Measurements from ENCODE around the gene NPL.

Gene NPL

GRCh38 chr1:182816863-182817262, 27.3 kb downstream of the NPL start:
- DNase-seq (ENCODE audit: low read depth in 2 of 2): no peak

GRCh38 chr1:182817802-182818201, 28.2 kb downstream of the NPL start:
- no peak for DNase-seq (ENCODE audit: low read depth in 2 of 2)

GRCh38 chr1:182823220-182823619, 33.6 kb downstream of the NPL start:
- DNase-seq (ENCODE audit: low read depth in 2 of 2): no peak

GRCh38 chr1:182826892-182827291, 37.3 kb downstream of the NPL start:
- no peak for DNase-seq (ENCODE audit: low read depth in 2 of 2)

- DNase-seq (ENCODE audit: low read depth in 2 of 2): no peak
These were observed 39.8 kb downstream of the NPL start for GRCh38 chr1:182829285-182829932.

- DNase-seq (ENCODE audit: low read depth in 2 of 2): no peak
These were observed 43.7 kb downstream of the NPL start for GRCh38 chr1:182833271-182833670.

- no peak for DNase-seq (ENCODE audit: low read depth in 2 of 2)
These were observed 44.8 kb downstream of the NPL start for GRCh38 chr1:182834326-182834725.

GRCh38 chr1:182835806-182836205, 46.2 kb downstream of the NPL start:
- DNase-seq (ENCODE audit: low read depth in 2 of 2): no peak

GRCh38 chr1:182839209-182840066, 49.9 kb downstream of the NPL start, which contains the start of gene DHX9:
DHX9 (plus strand) TSS chr1:182839347; CDS start chr1:182842567, 3,220 bp downstream.
- DNase-seq (ENCODE audit: low read depth in 2 of 2): peak; percentile 89 to 96

GRCh38 chr1:182841368-182841988, 51.9 kb downstream of the NPL start:
- DNase-seq (ENCODE audit: low read depth in 2 of 2): no peak

GRCh38 chr1:182842265-182842664, 52.7 kb downstream of the NPL start:
- DNase-seq (ENCODE audit: low read depth in 2 of 2): no peak

- no peak for DNase-seq (ENCODE audit: low read depth in 2 of 2)
These were observed 55.8 kb downstream of the NPL start for GRCh38 chr1:182845379-182845778.

- no peak for DNase-seq (ENCODE audit: low read depth in 2 of 2)
These were observed 56.3 kb downstream of the NPL start for GRCh38 chr1:182845894-182846293.

- DNase-seq (ENCODE audit: low read depth in 2 of 2): no peak
These were observed 57.5 kb downstream of the NPL start for GRCh38 chr1:182847105-182847504.

GRCh38 chr1:182848736-182849135, 59.2 kb downstream of the NPL start:
- DNase-seq (ENCODE audit: low read depth in 2 of 2): no peak

GRCh38 chr1:182850319-182850718, 60.7 kb downstream of the NPL start:
- DNase-seq (ENCODE audit: low read depth in 2 of 2): no peak

GRCh38 chr1:182851825-182852224, 62.3 kb downstream of the NPL start:
- no peak for DNase-seq (ENCODE audit: low read depth in 2 of 2)

GRCh38 chr1:182855911-182856310, 66.3 kb downstream of the NPL start:
- no peak for DNase-seq (ENCODE audit: low read depth in 2 of 2)

GRCh38 chr1:182857212-182857611, 67.6 kb downstream of the NPL start:
- DNase-seq (ENCODE audit: low read depth in 2 of 2): no peak

- no peak for DNase-seq (ENCODE audit: low read depth in 2 of 2)
These were observed 71.1 kb downstream of the NPL start for GRCh38 chr1:182860658-182861057.

- no peak for DNase-seq (ENCODE audit: low read depth in 2 of 2)
These were observed 72.4 kb downstream of the NPL start for GRCh38 chr1:182861994-182862393.

- DNase-seq (ENCODE audit: low read depth in 2 of 2): no peak
These were observed 73.3 kb downstream of the NPL start for GRCh38 chr1:182862827-182863226.

- no peak for DNase-seq (ENCODE audit: low read depth in 2 of 2)
These were observed 74.4 kb downstream of the NPL start for GRCh38 chr1:182863940-182864339.

Data from stimulated activated CD4-positive, alpha-beta T cell treated with anti-CD3 and anti-CD28 coated beads, Interleukin-1b, Interleukin-23, amount 100 ng/mL, for 1 hour (primary cell).